ENCODE data around the gene TMEM209. TPM values are rescaled to one million over a fixed set of nuclear protein-coding genes. Genes with fewer than 3 reads are reported as not detected.
"Not testable (repeated sequence)": the region's sequence is repeated elsewhere in the genome, so short reads cannot be mapped to it uniquely, and the experiment has no call there.

The TMEM209 gene
- total RNA-seq, 1 donor from 2014 or later: 42.8 TPM

- intact Hi-C loops (cut with micrococcal nuclease): no loop called here
Observed at GRCh38 chr7:130174237-130174959, 30.8 kb downstream of the TMEM209 start.

- intact Hi-C loops (cut with micrococcal nuclease): no loop called here
Observed at GRCh38 chr7:130162196-130162595, 43.0 kb downstream of the TMEM209 start.

DNA sequence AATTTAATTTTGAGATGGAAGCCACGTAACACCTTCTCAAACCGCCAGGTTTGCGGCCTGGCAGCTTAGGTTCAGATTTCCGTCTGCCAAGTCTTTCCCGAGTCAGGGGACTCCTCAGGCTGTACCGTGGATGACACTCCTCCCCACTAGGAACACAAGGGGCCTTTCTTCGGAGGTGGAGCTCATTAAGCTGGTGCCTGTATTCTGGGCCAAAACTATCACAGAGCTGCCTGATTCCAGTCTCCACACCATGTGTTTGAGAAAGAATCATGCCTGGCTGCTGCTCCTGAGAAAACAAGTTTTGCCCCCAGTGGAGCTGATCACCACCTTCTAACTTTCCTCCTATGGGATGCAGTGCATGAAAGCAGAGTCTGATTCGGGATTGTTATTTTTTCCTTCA lies 44.8 kb downstream of the TMEM209 start:
- intact Hi-C loops (cut with micrococcal nuclease): no loop called here

GRCh38 chr7:130160023-130160422 lies 45.2 kb downstream of the TMEM209 start:
- intact Hi-C loops (cut with micrococcal nuclease): no loop called here

- intact Hi-C loops (cut with micrococcal nuclease): no loop called here
Observed at GRCh38 chr7:130157700-130158099, 47.5 kb downstream of the TMEM209 start.

DNA sequence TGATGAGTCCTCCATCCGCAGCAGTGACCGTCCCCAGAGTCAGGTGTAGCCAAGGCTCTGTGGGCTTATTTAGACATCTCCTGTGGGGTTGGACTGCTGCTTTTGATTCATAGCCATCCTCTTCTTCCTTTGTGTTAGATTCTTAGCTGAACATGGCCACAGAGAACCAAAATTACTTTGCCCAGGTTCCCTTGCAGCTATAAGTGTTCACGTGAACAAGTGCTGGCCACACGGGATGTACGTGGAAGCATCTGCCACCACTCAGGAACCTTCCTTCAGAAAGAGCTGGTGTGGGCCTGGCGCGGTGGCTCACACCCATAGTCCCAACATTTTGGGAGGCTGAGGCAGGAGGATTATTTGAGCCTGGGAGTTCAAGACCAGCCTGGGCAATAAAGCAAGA lies 49.1 kb downstream of the TMEM209 start:
- intact Hi-C loops (cut with micrococcal nuclease): no loop called here

DNA sequence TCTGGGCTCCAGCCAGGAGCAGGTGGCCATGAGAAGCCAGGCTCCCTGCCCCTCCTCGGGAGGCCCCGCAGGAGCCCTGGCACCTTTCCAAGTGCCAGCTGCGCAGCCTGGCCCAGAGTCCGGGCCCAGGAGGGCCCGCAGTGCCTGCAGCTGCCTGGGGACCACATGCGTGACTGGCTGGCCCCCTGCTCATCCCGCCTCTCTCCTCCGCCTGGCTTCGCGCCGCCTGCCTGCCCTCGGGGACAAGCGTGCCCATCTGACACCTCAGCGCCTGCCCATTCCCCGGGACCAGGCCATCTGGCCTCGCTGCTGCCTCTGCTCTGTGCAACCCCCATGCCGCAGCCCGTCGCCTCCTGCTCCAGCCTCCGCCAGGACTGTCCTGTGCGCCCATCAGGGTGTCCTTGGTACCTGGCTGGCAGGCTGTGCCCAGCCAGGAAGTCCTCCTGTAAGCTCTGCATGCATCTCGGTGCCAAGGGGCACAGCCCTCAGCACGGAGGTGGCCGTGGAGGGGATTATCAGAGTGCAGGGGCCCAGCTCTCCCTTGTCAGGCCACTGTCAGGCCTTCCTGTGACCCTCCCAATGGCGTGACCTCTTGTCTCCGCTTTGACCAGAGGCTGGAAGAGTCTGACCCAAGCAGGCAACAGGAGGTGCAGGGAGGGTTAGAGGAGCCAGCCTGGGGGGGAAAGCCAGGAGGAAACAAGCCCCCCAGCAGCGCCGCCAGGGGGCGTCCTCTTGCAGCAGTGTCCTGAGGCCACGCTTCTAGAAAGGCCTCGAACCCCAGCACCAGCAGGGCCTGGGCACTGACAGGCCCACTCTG lies 50.5 kb downstream of the TMEM209 start:
- intact Hi-C loops (cut with micrococcal nuclease): loop anchor here (5.0 kb wide), 1 partner anchor 82 kb away; the partner anchor contains the start of gene KLHDC10

- intact Hi-C loops (cut with micrococcal nuclease): loop anchor here (5.0 kb wide), 1 partner anchor 82 kb away; the partner anchor contains the start of gene KLHDC10
Observed at GRCh38 chr7:130154131-130154500, 51.1 kb downstream of the TMEM209 start.

DNA sequence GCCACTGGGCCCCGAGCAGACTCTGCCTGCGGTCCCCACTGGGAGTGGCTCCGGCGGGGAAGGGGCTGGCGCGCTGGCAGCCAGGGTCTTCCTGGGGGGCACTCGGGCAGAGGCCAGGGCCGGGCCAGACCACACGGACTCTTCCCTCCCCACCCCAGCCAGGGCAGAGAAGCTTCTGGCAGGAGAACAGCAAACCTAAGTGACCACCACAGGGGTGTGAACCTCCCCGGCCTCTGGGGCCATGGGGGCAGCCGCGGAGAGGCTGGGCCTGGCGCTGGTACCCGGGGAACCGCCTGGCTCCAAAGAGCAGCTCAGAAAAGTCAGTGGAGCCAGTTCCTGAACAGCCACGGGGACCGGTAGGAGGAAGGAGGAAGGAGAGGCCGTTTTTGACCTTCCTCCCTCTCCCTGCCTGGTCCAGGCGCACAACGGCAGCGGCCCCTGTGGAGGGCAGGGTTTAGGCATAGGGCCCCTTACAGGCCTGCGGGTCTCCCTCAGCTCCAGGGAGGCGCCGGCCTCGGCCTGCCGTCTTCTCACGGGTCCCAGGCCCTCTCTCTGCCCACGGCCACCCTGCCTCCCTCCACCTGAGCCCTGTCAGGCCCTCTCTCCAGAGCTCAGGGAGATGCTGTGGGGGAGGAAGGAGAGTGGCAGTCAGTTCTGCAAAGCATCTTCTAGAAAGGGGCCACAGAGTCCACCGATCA lies 51.8 kb downstream of the TMEM209 start:
- intact Hi-C loops (cut with micrococcal nuclease): loop anchor here (5.0 kb wide), 1 partner anchor 81 kb away; the partner anchor contains the start of gene KLHDC10

DNA sequence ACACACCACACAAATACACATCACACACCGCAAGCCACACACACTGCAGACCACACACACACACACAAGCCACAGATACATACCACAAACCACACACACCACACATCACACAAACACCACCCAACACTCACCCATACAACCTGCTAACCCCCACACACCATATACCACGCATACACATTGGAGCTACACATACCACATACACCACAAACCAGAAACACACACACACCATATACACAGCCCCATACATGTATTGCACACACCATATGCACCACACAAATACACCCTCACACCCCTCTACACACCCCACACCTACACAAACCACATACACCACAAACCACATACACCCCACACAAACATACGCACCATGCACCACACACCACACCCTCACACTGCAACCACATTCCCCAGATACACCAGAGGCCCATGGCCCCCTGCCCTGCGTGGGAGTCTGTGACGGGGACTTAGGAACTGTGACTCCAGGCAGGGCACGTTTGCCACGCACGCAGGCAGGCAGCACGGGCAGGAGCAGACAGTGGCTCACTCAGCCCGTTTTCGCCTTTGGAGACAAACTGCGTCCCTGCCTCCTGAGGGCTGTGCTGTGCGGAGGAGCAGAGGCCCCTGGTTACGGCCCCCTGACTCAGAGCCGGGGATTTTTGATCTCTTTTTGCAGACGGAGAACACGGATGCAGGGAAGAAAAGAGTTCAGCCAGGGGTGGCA lies 52.6 kb downstream of the TMEM209 start:
- intact Hi-C loops (cut with micrococcal nuclease): loop anchor here (5.0 kb wide), 1 partner anchor 80 kb away; the partner anchor contains the start of gene KLHDC10

DNA sequence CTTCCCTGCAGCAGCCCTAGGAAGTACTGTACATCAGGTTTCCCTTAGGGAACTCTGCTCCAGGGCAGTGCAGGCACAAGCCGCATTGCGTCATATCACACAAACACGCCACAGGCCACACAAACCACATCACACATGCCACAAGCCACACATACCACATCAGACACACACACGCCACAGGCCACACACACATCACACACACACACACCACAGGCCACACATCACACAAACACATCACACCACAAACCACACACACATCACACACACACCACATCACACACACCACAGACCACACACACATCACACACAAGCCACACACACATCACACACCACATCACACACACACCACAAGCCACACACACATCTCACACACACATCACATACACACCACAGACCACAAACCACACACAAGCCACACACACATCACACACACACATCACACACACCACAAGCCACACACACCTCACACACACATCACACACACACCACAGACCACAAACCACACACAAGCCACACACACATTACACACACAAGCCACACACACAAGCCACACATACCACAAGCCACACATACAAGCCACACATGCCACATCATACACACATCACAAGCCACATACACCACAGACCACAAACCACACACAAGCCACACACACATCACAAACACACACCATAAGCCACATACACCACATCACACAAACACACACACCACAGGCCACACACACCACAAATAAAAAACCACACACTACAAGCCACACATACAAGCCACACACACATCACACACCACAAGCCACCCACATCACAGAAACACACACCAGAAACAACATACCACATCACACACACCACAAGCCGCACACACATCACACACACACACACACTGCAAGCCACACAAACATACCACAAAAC lies 53.4 kb downstream of the TMEM209 start:
- intact Hi-C loops (cut with micrococcal nuclease): loop anchor here (5.0 kb wide), 1 partner anchor 80 kb away; the partner anchor contains the start of gene KLHDC10

GRCh38 chr7:130150587-130150986 lies 54.6 kb downstream of the TMEM209 start:
- intact Hi-C loops (cut with micrococcal nuclease): loop anchor here (5.0 kb wide), 1 partner anchor 78 kb away; the partner anchor contains the start of gene KLHDC10

DNA sequence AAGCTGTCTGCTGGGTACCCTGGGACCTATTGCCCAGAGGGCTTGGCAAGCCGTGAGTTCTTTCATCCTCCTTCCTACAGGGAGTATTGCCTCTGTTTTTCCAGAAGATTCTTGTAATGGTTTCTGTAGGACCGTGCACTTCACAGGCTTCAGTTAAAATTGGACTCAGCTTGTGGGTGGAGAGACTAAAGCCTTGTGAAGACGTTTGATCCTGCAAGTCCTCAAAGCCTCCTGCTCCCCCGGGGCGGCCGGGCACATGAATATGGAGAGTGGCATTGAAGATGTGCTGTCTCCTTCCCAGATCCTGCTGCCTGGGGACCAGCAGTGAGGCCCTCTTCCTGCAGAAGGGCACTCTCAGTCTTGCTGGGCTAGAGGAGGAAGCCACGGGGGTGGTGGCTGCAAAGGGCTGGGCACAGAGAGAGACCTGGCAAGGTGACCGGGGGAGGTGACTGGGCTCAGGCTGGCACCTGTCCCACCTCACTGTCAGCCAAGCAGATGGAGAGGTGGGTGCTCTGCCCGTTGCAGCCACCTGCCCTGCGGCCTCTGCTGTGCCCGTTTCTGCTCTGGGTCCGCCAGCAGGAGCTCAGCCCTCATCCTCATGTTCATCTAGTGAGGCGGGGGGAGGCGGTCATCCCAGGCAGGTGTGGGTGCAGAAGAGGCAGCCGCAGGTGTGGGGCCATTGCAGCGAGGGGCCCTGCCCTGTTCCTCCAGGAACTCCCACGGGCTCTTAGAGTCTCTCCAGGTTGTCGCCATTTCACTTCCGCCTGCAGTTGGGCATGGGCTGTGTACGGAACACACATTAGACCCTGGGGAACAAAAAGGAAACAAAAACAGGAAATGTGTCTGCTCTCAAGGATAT lies 55.7 kb downstream of the TMEM209 start:
- intact Hi-C loops (cut with micrococcal nuclease): loop anchor here (5.0 kb wide), 1 partner anchor 77 kb away; the partner anchor contains the start of gene KLHDC10

DNA sequence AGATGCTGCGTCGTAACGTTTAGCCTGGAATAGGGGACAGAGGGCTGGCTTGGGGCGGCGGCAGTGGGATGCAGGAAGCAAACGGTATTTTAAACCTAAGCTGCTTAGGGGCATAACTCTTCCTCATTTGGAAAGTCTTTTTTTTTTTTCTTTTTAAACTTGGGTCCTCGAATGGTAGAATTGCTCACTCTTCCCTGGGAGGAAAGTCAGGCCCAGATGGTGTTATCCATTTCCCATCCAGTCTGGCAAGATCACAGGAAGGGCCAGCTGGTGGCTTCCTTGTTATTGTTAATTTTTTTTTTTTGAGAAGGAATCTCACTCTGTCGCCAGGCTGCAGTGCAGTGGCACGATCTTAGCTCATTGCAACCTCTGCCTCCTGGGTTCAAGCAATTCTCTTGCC lies 56.6 kb downstream of the TMEM209 start:
- intact Hi-C loops (cut with micrococcal nuclease): no loop called here

DNA sequence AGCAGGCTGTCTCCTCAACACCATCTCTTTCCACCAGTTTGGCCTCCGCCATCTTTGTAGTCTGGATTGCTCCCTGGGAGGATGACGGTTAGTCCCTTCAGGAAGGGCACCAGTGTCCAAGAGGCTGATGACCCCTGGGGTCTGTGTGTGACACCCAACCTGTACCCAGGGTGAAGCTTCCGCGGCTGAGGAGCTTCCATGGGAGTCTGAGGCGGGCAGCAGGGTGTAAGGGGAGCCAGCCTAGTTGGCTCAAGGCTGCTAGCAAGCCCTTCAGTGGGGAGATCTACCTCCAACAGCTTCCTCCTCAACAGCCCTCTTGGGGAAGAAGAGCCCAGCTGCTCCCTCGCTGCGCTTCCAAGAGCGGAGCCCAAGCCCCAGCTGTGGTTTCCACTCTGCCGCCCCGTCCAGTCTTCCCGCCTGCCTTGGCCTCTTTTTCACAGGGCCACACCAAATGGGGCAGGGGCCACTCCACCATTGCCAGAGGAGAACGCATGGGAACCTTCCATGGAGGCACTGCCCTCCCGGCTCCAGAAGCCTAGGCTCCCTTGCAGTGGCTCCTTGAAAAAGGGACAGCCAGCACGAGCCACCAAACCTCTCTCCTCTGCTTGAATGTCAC lies 57.4 kb downstream of the TMEM209 start:
- intact Hi-C loops (cut with micrococcal nuclease): no loop called here

DNA sequence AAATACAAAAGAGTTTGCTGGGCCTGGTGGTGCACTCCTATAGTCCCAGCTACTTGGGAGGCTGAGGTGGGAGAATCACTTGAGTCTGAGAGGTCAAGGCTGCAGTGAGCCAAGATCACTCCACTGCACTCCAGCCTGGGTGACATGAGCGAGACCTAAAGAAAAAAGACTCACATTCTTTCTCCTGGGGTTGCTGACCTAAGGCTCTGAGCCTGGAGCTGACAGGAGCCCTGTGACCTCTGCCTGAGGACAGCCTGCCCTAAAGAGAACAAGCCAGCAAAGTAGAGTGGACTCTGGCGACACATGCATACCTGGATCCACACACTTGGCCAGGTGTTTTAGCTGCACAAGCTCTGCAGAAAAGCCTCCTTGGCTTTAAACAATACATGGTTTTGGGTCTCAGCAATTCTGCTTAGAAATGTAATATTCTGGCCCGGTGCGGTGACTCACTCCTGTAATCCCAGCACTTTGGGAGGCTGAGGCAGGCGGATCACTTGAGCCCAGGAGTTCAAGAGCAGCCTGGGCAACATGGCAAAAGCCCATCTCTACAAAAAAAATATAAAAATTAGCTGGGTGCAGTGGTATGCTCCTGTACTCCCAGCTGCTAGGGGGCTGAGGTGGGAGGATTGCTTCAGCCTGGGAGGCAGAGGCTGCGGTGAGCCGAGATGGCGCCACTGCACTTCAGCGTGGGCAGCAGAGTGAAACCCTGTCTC lies 58.4 kb downstream of the TMEM209 start:
- intact Hi-C loops (cut with micrococcal nuclease): no loop called here

GRCh38 chr7:130146142-130146541 lies 59.1 kb downstream of the TMEM209 start:
- intact Hi-C loops (cut with micrococcal nuclease): not testable (repeated sequence)
